ENCODE measurements around the gene EFCAB6.

GRCh38 chr22:43550024-43550620 is 262.0 kb downstream of the EFCAB6 start:
- no peak for TF ChIP-seq CTCF (IDR thresholded peaks at IDR 0.05)
- TF ChIP-seq POLR2AphosphoS5 (IDR thresholded peaks at IDR 0.05): no peak
- TF ChIP-seq POLR2A (IDR thresholded peaks at IDR 0.05): no peak
